ENCODE data around the gene AP1G1.

- no peak for TF ChIP-seq CTCF (conservative IDR thresholded peaks at IDR 0.05; ENCODE audit: low read depth, low read length)
- TF ChIP-seq EZH2 (IDR thresholded peaks at IDR 0.05; ENCODE audit: low read length, unreplicated experiment) = no peak
Observed at GRCh38 chr16:71700831-71701230, 107.8 kb downstream of the AP1G1 start.

All from PC-3 (cell line).